Measurements from ENCODE around the gene EPHB1.

The EPHB1 gene

DNA sequence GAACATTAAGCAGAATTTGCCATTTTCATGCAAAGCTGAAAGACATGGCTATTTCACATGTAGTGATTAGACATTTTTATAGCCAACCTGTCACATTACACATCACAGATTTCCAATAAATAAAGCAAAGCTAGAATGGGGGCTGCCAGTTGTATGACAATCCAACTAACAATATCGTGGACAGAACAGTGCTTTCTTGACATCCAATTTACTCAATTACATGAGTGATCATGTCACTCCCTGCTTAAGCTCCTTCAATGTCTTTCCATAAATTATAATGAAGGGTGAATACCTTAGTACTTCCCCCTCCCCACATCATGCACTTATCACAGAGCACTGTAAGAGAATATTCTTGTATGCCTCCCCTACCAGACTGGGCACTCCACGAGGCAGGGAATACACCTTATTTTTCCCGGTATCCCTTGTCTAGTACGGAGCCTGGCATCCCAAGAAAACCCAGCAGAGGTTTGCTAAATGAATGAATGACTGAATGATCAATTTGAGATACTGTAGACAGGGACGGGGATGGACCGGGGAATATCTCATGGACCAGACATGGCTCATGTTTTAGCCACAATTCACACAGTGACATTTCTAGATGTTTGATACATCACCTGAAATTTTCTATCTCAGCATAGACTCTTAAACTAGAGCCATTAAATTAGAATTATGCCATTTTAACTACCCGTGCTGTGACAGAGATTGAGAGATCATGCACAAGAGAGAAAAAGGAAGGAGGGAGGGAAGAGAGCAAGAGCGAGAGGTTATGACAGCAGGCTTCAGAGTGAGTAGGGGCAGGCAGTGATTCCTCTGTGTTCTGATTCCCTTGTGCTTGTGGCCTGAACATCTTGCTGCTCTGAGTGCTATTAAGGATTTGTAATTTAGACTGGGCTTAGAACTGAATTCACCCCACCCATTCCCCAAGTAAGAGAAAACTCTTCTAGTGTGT is 77.7 kb downstream of the EPHB1 start:
- no peaks in the 10 kb centered on the region for H3K27me3 ChIP-seq (replicated peaks; ENCODE audit: control insufficient read depth, insufficient read depth, low read length)
- no peaks in the 10 kb centered on the region for H3K9me3 ChIP-seq (ENCODE audit: control insufficient read depth, low read length)
- H3K4me3 ChIP-seq (ENCODE audit: low read length): no peak overlapping the region
- H3K4me1 ChIP-seq (ENCODE audit: control insufficient read depth, insufficient read depth, low read length): peaks cover 2% of the 10 kb centered on the region
- no peak for DNase-seq (ENCODE audit: low read depth)
- no peaks in the 10 kb centered on the region for H3K36me3 ChIP-seq (ENCODE audit: control insufficient read depth, insufficient read depth, low read length, severe bottlenecking)
- H3K9ac ChIP-seq (ENCODE audit: low read length): no peak overlapping the region

DNA sequence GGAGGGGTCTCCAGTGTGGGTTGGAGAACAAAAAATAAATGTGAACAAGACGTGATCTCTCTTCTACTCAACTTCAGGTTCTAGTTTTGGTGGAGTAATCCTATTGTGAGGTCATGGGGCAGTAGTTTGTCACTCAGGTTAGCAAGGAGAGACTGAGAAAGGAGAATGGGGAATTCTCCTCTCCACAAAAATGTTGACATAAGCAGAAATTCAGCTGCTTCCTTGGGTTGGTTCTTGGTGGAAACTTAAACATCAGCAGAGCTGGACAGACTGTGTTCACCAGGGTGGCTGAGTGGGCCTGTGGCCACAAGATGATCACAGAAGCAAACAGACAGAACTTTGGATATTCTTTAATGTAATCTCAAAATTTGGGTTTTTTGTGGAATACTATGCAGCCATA is 78.7 kb downstream of the EPHB1 start:
- Histone ChIP-seq H3K9ac (ENCODE audit: low read length) (no peak overlapping the region), H3K27me3 (replicated peaks; ENCODE audit: control insufficient read depth, insufficient read depth, low read length) (no peaks in the 10 kb centered on the region), H3K9me3 (ENCODE audit: control insufficient read depth, low read length) (no peaks in the 10 kb centered on the region), H3K36me3 (ENCODE audit: control insufficient read depth, insufficient read depth, low read length, severe bottlenecking) (no peaks in the 10 kb centered on the region), H3K4me1 (ENCODE audit: control insufficient read depth, insufficient read depth, low read length) (peaks cover 2% of the 10 kb centered on the region), H3K4me3 (ENCODE audit: low read length) (no peak overlapping the region)
- DNase-seq (ENCODE audit: low read depth): no peak

DNA sequence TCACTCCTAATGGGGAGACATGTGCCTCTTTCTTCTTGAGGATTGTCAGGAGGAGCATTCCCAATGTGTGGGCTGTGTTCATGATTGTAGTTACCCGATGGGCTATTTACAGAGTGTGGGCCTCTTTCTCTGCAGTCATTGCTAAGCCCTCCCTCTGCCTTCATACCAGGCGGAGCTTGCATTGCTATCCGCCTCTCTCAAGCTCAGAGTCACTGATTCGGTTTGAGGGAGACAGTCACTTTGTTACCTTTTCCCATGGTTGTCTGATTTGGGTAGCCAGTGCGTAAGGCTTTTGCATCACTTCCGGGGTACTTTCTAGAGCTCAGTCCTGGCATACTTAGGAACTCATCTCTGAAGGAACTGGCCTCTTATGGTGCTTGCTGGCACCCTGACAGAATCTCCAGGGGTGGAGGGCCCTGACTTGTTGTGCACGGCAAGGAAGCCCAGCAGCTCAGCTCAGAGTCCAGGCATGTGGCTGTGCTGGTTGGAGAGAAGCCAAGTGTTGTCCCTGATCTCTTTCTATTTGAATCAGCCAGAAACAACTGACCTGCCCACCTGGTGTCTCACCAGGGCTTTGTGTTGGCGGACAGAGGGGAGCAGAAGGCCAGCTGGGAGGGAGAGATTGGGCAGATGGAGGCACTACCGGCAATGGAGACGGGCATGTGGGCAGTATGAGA is 79.8 kb downstream of the EPHB1 start:
- Histone ChIP-seq H3K4me1 (ENCODE audit: control insufficient read depth, insufficient read depth, low read length) (peaks cover 2% of the 10 kb centered on the region), H3K9ac (ENCODE audit: low read length) (no peak overlapping the region), H3K9me3 (ENCODE audit: control insufficient read depth, low read length) (no peaks in the 10 kb centered on the region), H3K27me3 (replicated peaks; ENCODE audit: control insufficient read depth, insufficient read depth, low read length) (no peaks in the 10 kb centered on the region), H3K4me3 (ENCODE audit: low read length) (no peak overlapping the region), H3K36me3 (ENCODE audit: control insufficient read depth, insufficient read depth, low read length, severe bottlenecking) (no peaks in the 10 kb centered on the region)
- DNase-seq (ENCODE audit: low read depth): no peak

DNA sequence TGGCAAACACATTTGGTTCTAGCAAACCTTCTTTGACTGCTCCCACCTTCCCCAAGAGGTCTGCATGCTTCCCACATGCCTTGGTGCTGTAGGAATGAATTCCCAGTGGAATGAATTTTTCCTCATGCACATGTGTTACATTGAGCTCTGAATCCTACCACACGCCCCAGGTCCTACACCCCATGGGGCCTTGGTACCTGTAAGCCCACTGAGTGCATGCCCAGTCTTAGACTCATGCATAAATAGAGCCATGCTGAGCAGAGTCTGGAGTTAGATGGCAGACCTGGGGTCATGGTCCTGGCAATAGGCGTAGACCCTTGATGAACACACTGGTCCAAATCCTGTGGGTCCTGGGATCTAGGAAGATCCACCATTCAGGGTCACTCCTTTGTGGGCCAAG is 81.8 kb downstream of the EPHB1 start:
- Histone ChIP-seq H3K4me3 (ENCODE audit: low read length) (no peak overlapping the region), H3K36me3 (ENCODE audit: control insufficient read depth, insufficient read depth, low read length, severe bottlenecking) (no peaks in the 10 kb centered on the region), H3K9me3 (ENCODE audit: control insufficient read depth, low read length) (no peaks in the 10 kb centered on the region), H3K9ac (ENCODE audit: low read length) (no peak overlapping the region), H3K27me3 (replicated peaks; ENCODE audit: control insufficient read depth, insufficient read depth, low read length) (no peaks in the 10 kb centered on the region), H3K4me1 (ENCODE audit: control insufficient read depth, insufficient read depth, low read length) (peaks cover 2% of the 10 kb centered on the region)
- no peak for DNase-seq (ENCODE audit: low read depth)

DNA sequence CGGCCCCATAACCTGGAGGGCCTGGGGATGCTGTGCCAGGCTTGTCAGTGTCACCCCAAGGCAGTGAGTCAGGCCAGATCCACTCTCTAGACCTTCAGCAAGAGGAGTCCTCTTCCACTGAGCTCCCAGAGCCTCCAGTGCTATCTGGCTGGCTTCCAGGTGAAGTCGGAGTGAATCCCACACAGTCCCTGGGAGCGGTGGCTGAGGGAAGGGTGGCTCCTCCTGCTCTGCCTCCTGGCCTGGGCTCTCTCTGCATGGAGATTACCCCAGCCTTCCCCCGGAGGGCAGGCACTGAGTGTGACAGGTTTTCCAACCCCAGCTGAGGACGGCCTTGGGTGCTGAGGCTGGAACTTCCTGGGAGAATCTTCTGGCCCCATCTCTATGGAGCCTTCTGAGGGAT is 82.7 kb downstream of the EPHB1 start:
- Histone ChIP-seq H3K27me3 (replicated peaks; ENCODE audit: control insufficient read depth, insufficient read depth, low read length) (no peaks in the 10 kb centered on the region), H3K4me1 (ENCODE audit: control insufficient read depth, insufficient read depth, low read length) (peaks cover 2% of the 10 kb centered on the region), H3K9ac (ENCODE audit: low read length) (no peak overlapping the region), H3K9me3 (ENCODE audit: control insufficient read depth, low read length) (no peaks in the 10 kb centered on the region), H3K4me3 (ENCODE audit: low read length) (no peak overlapping the region), H3K36me3 (ENCODE audit: control insufficient read depth, insufficient read depth, low read length, severe bottlenecking) (no peaks in the 10 kb centered on the region)
- no peak for DNase-seq (ENCODE audit: low read depth)

DNA sequence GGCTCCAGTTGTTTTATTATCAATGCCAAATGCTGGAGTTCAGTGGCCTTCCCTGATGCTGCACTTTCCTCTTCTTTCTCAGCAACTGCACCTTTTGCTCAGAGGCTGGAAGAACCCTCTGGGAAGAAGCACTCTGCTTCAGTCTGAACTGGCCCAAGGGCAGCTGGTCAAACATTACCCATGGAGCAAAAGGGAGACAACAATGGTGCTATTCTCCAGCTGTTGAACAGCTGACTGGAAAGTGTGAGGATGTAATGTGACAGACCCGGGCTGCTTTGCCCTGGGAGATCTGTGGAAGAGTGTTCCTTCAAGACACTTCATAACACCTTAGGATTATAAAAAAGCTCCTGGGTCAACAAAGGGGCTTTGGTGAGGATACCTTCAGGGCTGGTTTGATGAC is 84.9 kb downstream of the EPHB1 start:
- Histone ChIP-seq H3K4me3 (ENCODE audit: low read length) (no peak overlapping the region), H3K36me3 (ENCODE audit: control insufficient read depth, insufficient read depth, low read length, severe bottlenecking) (no peaks in the 10 kb centered on the region), H3K4me1 (ENCODE audit: control insufficient read depth, insufficient read depth, low read length) (peaks cover under 1% of the 10 kb centered on the region), H3K9ac (ENCODE audit: low read length) (no peak overlapping the region), H3K27me3 (replicated peaks; ENCODE audit: control insufficient read depth, insufficient read depth, low read length) (no peaks in the 10 kb centered on the region), H3K9me3 (ENCODE audit: control insufficient read depth, low read length) (no peaks in the 10 kb centered on the region)
- no peak for DNase-seq (ENCODE audit: low read depth)

DNA sequence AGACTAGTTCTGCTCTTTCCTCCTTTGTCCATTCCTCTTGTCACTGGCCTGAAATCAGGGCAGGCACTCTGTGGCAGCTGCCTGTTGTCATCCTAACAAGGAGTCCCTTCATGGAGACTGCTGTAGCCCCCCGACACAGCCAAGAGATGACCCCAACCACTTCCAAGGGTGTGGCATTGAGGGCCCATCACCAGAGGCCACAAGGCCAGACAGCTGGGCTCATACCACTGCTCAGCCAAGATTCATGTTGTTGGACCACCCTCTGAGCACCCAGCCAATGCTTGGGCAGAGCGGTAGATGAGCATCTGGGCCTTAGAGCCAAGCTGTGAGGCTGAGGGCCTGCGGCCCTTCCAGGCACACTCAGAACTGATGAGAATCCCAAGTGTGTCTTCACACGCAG is 85.4 kb downstream of the EPHB1 start:
- H3K27me3 ChIP-seq (replicated peaks; ENCODE audit: control insufficient read depth, insufficient read depth, low read length): no peaks in the 10 kb centered on the region
- no peak for DNase-seq (ENCODE audit: low read depth)
- H3K9me3 ChIP-seq (ENCODE audit: control insufficient read depth, low read length): no peaks in the 10 kb centered on the region
- H3K4me3 ChIP-seq (ENCODE audit: low read length): no peak overlapping the region
- H3K9ac ChIP-seq (ENCODE audit: low read length): no peak overlapping the region
- H3K36me3 ChIP-seq (ENCODE audit: control insufficient read depth, insufficient read depth, low read length, severe bottlenecking): no peaks in the 10 kb centered on the region
- H3K4me1 ChIP-seq (ENCODE audit: control insufficient read depth, insufficient read depth, low read length): no peaks in the 10 kb centered on the region

DNA sequence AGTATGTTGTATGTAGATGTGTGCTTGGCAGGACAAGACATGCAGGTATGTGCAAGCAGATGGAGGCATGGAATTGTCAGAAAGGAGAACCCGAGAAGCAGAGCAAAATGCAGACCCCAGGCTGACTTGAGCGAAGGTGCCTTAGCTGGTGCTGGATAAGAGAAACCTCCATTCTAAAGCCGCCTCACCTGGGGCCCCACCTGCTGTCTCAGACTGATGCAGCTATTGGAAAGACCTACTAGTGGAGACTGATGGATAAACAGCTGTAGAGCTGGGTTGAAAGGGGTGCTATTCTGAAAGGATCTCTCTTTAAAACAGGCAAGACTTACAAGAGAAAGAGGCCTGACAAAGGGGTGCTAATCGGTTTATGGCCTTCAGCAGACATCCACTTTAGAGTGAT is 86.2 kb downstream of the EPHB1 start:
- Histone ChIP-seq H3K9ac (ENCODE audit: low read length) (no peak overlapping the region), H3K4me3 (ENCODE audit: low read length) (no peak overlapping the region), H3K4me1 (ENCODE audit: control insufficient read depth, insufficient read depth, low read length) (no peaks in the 10 kb centered on the region), H3K27me3 (replicated peaks; ENCODE audit: control insufficient read depth, insufficient read depth, low read length) (no peaks in the 10 kb centered on the region), H3K9me3 (ENCODE audit: control insufficient read depth, low read length) (no peaks in the 10 kb centered on the region), H3K36me3 (ENCODE audit: control insufficient read depth, insufficient read depth, low read length, severe bottlenecking) (no peaks in the 10 kb centered on the region)
- no peak for DNase-seq (ENCODE audit: low read depth)

DNA sequence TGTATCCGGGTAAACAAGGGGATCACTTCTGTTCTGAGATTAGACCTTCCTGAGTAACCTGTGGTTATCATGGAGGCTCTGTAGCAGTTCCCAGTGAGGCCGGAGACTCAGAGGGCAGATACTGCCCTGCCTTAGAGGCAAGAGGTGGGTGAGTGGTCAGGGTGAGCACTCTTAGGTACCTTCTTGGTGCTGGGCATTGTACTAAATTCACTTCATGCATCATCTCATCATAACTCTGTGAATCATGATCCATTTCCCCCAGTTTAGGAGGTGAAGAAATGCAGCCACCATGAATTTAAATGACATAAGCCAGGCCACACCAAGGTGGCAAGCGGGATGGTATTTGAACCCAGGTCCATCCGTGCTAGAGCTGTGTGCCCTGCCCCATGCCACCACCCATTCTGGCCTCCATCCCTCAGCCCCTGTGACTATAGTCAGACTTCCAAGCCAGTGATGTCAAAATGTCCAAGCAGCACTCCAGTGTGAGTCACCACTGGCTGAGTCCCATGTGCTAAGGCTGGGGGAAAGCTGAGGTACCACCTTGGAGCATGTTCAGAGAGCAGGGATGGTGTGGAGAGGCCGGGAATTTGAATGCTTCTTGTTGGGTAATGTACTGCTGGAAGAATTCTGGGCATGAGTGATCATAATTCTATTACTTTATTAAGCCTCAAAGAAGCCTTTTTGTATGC is 88.8 kb downstream of the EPHB1 start:
- H3K36me3 ChIP-seq (ENCODE audit: control insufficient read depth, insufficient read depth, low read length, severe bottlenecking): no peaks in the 10 kb centered on the region
- no peaks in the 10 kb centered on the region for H3K4me1 ChIP-seq (ENCODE audit: control insufficient read depth, insufficient read depth, low read length)
- H3K9ac ChIP-seq (ENCODE audit: low read length): no peak overlapping the region
- no peak for DNase-seq (ENCODE audit: low read depth)
- no peaks in the 10 kb centered on the region for H3K9me3 ChIP-seq (ENCODE audit: control insufficient read depth, low read length)
- no peak overlapping the region for H3K4me3 ChIP-seq (ENCODE audit: low read length)
- H3K27me3 ChIP-seq (replicated peaks; ENCODE audit: control insufficient read depth, insufficient read depth, low read length): no peaks in the 10 kb centered on the region

DNA sequence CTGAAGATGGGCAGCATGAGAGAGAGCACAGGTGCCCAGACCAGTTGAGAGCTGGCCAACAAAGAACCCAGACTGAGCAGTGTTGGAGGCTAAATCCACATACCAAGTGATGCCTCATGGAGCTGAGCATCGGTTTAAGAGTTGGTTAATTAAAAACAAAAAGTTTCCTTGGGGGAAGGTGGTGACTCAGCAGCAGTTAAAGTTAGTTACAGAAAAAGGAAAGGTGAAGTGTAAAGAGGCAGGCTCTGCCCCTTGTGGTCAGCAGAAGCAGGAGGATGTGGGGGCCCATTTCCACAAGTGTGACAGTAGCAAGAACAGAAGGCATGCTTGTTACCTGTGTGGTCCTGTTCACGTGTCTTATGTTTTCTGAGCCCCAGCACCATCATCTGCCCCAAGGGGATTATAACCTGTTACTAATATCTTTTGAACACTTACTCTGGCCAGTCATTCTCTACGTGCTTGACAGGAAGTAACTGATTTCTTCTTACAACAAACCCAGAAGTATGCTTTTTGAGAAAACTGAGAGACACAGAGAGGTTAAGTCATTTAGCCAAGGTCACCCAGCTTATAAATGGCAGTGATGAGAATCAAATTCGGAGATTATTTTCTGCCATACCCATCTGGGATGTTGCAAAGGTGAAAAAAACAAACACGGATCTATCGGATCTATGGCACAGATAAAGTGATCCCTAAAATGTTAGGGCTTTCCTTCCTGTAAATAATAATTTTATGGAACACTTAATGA is 91.0 kb downstream of the EPHB1 start:
- Histone ChIP-seq H3K9ac (ENCODE audit: low read length) (no peak overlapping the region), H3K4me3 (ENCODE audit: low read length) (no peak overlapping the region), H3K4me1 (ENCODE audit: control insufficient read depth, insufficient read depth, low read length) (no peaks in the 10 kb centered on the region), H3K36me3 (ENCODE audit: control insufficient read depth, insufficient read depth, low read length, severe bottlenecking) (no peaks in the 10 kb centered on the region), H3K27me3 (replicated peaks; ENCODE audit: control insufficient read depth, insufficient read depth, low read length) (no peaks in the 10 kb centered on the region), H3K9me3 (ENCODE audit: control insufficient read depth, low read length) (peaks cover 1% of the 10 kb centered on the region)
- no peak for DNase-seq (ENCODE audit: low read depth)

DNA sequence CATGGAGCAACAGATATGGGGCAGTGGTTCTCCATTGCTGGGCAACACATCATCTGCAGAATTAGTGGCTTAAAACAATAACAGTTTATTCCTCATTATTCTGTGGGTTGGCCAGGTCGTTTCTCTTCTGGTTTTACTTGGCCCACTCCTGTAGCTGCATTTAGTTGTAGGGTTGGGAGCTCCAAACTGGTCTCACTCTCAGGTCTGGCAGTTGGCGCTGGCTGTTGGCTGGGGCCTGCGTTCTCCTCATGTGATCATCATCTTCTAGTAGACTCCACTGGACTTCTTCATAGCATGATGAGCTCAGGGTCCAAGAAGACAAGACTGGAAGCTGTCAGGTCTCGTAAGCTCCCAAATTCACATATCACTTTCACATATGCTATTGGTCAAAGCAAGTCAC is 91.9 kb downstream of the EPHB1 start:
- Histone ChIP-seq H3K9me3 (ENCODE audit: control insufficient read depth, low read length) (peaks cover 8% of the 10 kb centered on the region), H3K27me3 (replicated peaks; ENCODE audit: control insufficient read depth, insufficient read depth, low read length) (no peaks in the 10 kb centered on the region), H3K4me1 (ENCODE audit: control insufficient read depth, insufficient read depth, low read length) (no peaks in the 10 kb centered on the region), H3K9ac (ENCODE audit: low read length) (no peak overlapping the region), H3K4me3 (ENCODE audit: low read length) (no peak overlapping the region), H3K36me3 (ENCODE audit: control insufficient read depth, insufficient read depth, low read length, severe bottlenecking) (no peaks in the 10 kb centered on the region)
- no peak for DNase-seq (ENCODE audit: low read depth)

Measured in adipocyte (in vitro differentiated cells).